AG04449 (cell line): Measurements from ENCODE around the gene ZFP62.

Experiments used
- CTCF ChIA-PET: fragments of 350-600 bp; formaldehyde crosslinking; extraction: SDS; loops from one replicate; lab custom pipeline; 2021; ENCODE audit warnings: antibody characterized with exemption; lab: Yijun Ruan, JAX
- POLR2A ChIA-PET: fragments of 400-600, 350-600 bp; formaldehyde crosslinking; extraction: SDS; loops from one replicate; lab custom pipeline; 2020; ENCODE audit warnings: antibody characterized with exemption, inconsistent platforms; lab: Yijun Ruan, JAX
- DNase-seq: peaks from one replicate; pipeline ENCODE4 v3.0.0-alpha.2; 2010; ENCODE audit warnings: low read depth, low spot score
- H3K4me3 ChIP-seq: 2 replicates; pipeline ENCODE4 v1.5.1; 2011; ENCODE audit warnings: low read depth, mild to moderate bottlenecking, control low read depth, low read length
- TF ChIP-seq, protein P1 (sequence below): IDR thresholded peaks from one replicate; pipeline ENCODE4 v1.5.1; 2011; ENCODE audit warnings: mild to moderate bottlenecking, moderate library complexity, low read length, control low read depth, inconsistent platforms; ENCODE audit not compliant: insufficient read depth; ENCODE audit errors: missing control alignments

Gene ZFP62

DNA sequence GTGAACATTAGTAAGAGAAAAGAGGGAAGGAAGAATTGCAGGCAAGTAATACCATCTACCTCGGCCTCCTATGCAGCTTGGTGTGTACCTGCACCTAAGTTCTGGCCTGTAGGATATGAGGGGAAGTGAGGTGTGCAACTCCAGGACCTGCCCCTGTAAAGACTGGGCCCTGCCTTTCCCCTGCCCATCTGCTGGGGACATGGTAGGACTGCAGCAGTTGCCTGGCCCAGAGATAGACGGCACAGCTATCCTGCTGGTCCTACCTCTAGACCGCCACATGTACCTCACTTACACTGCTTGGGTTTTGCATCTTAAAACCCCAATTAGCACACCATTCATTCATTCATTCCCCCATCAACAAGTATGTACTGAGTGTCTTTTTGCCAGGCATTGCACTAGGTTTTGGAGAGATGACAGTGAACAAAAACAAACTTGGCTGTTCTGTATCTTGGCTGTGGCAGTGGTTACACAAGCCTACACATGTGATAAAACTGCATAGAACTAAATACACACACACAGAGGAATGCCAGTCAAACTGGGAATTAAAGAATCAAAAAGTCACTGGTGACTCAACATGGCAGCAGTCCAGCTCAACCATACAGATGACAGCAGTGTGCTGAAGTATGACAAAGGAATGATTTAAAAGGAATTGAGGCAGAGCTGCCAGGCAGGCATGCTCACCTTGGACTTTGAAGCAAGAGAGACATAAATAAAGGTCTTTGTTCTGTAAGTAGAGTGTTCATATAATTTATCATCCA, 35.1 kb downstream of the ZFP62 start:
- TF ChIP-seq, protein P1, sequence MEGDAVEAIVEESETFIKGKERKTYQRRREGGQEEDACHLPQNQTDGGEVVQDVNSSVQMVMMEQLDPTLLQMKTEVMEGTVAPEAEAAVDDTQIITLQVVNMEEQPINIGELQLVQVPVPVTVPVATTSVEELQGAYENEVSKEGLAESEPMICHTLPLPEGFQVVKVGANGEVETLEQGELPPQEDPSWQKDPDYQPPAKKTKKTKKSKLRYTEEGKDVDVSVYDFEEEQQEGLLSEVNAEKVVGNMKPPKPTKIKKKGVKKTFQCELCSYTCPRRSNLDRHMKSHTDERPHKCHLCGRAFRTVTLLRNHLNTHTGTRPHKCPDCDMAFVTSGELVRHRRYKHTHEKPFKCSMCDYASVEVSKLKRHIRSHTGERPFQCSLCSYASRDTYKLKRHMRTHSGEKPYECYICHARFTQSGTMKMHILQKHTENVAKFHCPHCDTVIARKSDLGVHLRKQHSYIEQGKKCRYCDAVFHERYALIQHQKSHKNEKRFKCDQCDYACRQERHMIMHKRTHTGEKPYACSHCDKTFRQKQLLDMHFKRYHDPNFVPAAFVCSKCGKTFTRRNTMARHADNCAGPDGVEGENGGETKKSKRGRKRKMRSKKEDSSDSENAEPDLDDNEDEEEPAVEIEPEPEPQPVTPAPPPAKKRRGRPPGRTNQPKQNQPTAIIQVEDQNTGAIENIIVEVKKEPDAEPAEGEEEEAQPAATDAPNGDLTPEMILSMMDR = no peak
- H3K4me3 ChIP-seq = no peak overlapping the region
- no peak for DNase-seq
- ChIA-PET POLR2A (interaction anchor here (0.7 kb wide), 1 partner anchor 34 kb away, joined by 3 read pairs; no protein-coding TSS in a partner anchor), CTCF (interaction anchor here (0.9 to 2.3 kb wide), 2 partner anchors 8 to 11 kb away, joined by 3 to 6 read pairs; no protein-coding TSS in a partner anchor)

DNA sequence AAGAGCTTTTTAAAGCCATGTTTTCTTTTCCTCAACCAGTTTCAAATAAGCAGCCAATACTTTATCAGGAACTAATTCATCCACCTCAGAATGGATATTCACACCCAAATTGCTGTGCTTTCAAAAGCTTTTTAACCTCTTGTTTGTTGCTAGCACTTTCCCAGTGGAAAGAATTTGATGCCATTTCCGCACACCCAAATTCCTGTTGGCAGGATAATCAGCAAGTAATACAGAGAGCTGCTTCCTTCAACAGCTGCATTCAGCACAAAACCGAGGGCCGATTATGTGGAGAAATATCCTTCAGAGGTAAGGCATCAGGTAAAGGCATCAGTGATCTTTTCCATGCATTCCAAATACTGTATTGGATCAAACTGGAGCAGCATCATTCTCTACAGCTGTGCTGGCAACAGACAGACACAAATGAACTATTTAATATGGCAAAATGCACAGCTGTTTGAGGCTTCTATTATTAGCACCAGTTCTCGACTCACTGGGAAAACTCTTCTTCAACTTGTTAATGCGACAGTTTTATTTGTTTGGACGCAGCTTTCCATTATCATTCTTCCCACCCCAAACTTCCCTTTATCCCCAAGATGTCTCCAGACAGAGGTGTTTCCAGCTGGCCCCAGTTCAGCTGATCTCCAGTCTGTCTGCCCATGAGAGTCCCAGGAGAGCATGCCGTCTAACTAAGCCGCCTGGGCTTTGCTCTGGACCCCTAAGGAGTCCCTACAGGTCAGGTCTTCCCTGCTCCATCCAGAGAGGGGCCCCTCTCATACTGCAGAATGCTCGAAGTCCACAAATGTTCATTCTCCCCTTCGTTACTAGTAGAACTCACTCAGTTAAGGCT, 36.2 kb downstream of the ZFP62 start:
- POLR2A ChIA-PET = interaction anchor here (0.6 to 0.7 kb wide), 2 partner anchors 14 to 35 kb away, joined by 3 to 4 read pairs; no protein-coding TSS in a partner anchor
- no peak overlapping the region for H3K4me3 ChIP-seq
- DNase-seq = no peak
- TF ChIP-seq, protein P1 = no peak
- CTCF ChIA-PET = interaction anchor here (0.9 to 2.3 kb wide), 4 partner anchors 9 to 42 kb away, joined by 3 to 6 read pairs (median 3); no protein-coding TSS in a partner anchor

DNA sequence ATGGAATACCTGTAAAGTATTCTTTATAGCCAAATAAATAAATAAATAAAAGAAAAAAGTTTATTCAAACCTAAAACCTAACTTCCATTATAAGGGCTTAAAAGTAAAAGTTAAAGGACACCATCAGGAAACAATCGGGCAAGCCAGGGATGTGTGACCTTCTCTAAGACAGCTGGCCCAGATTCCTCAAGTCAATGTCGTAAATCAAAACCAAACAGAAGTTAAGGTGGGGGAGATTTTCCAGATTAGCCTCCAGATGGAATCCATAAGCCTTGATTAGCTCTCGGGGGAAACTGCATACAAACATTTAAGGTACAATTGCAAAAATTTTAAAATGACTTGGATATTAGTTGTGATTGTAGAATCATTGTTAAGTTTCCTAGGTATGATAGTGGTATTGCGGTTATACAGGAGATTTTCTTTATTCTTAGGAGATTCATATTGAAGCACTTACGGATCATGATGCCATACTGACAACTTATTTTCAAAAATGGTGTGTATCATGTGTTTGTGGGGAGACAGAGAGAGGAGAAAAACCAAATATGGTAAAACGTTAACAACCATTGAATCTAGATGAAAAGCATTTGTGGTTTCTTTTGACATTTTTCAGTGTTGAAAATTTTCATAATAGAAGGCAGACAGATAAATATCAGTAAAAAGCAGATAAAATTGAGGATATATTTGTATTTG, 37.0 kb downstream of the ZFP62 start:
- ChIA-PET CTCF (interaction anchor here (1.0 to 2.3 kb wide), 3 partner anchors 9 to 41 kb away, joined by 3 to 6 read pairs (median 3); no protein-coding TSS in a partner anchor), POLR2A (interaction anchor here (0.5 kb wide), 1 partner anchor 35 kb away, joined by 3 read pairs; no protein-coding TSS in a partner anchor)
- TF ChIP-seq, protein P1 = no peak
- no peak for DNase-seq
- no peak overlapping the region for H3K4me3 ChIP-seq

DNA sequence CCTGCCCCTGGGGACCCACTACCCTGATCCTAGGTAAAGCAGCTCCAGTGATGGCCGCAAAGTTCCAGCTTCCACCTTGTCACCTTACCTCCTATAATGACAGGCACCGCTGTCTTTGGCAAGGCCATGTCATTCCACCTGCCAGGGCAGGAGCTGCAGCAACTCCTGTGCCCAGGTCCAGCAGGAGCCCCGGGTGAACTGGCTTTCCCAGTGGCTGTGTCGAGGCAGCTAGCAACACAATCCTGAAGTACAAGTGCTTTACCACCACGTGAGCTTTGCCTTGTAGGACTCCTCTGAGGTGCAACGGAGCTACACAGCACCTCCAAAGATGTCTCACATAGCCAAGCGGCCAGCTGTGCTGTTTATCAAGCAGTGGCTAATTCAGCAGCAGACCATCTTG, 37.7 kb downstream of the ZFP62 start:
- DNase-seq = no peak
- TF ChIP-seq, protein P1 = no peak
- POLR2A ChIA-PET = no interaction called here
- CTCF ChIA-PET = no interaction called here
- H3K4me3 ChIP-seq = no peak overlapping the region

DNA sequence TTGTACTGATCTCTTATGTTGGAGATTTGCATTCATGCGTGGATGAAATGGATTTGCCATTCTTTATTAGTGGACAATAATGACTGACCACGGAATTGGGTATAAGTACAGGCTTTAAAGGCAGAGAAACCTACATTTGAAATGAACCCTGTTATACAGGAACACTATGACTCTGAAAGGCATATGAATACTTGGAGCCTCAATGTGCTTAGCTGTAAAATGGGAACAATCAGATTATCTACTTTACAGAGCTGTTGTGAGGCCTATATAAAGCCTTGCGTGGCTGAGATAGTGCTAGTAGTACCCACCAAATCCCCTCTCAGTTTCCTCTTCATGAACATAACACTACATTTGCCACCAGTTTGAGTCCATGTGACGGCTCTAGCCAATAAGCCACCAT, 39.5 kb downstream of the ZFP62 start:
- H3K4me3 ChIP-seq = no peak overlapping the region
- DNase-seq = no peak
- ChIA-PET POLR2A (no interaction called here), CTCF (interaction anchor here (1.0 to 1.4 kb wide), 2 partner anchors 9 to 10 kb away, joined by 4 to 7 read pairs; no protein-coding TSS in a partner anchor)
- TF ChIP-seq, protein P1 = no peak
